Stimulated activated CD8-positive, alpha-beta memory T cell treated with anti-CD3 and anti-CD28 coated beads, Interleukin-12 subunit alpha, Interleukin-12 subunit beta, amount 100 ng/mL, for 1 hour (primary cell): ENCODE results near the gene GRM7.

Experiments
- DNase-seq: peaks from one replicate; pipeline ENCODE4 v3.0.0-alpha.2; 2020; ENCODE audit warnings: low read depth

Gene GRM7

GRCh38 chr3:7307410-7307809 lies 446.5 kb downstream of the GRM7 start:
- no peak for DNase-seq

GRCh38 chr3:7309641-7310102 lies 448.8 kb downstream of the GRM7 start:
- DNase-seq: no peak

GRCh38 chr3:7315037-7315436 lies 454.1 kb downstream of the GRM7 start:
- no peak for DNase-seq

GRCh38 chr3:7322957-7323669 lies 462.2 kb downstream of the GRM7 start:
- no peak for DNase-seq

GRCh38 chr3:7328339-7328738 lies 467.4 kb downstream of the GRM7 start:
- no peak for DNase-seq

GRCh38 chr3:7332696-7333095 lies 471.8 kb downstream of the GRM7 start:
- no peak for DNase-seq

GRCh38 chr3:7333125-7333524 lies 472.2 kb downstream of the GRM7 start:
- DNase-seq: no peak

- DNase-seq: no peak
Measured at GRCh38 chr3:7340795-7341194, 479.9 kb downstream of the GRM7 start.

GRCh38 chr3:7346364-7346763 lies 485.4 kb downstream of the GRM7 start:
- DNase-seq: no peak

- no peak for DNase-seq
Measured at GRCh38 chr3:7357101-7357500, 496.2 kb downstream of the GRM7 start.

GRCh38 chr3:7367968-7368367 lies 507.1 kb downstream of the GRM7 start:
- DNase-seq: no peak

- DNase-seq: no peak
Measured at GRCh38 chr3:7368597-7368996, 507.7 kb downstream of the GRM7 start.

- DNase-seq: no peak
Measured at GRCh38 chr3:7371693-7372572, 511.0 kb downstream of the GRM7 start.

- DNase-seq: no peak
Measured at GRCh38 chr3:7377103-7377502, 516.2 kb downstream of the GRM7 start.

- no peak for DNase-seq
Measured at GRCh38 chr3:7381741-7382140, 520.8 kb downstream of the GRM7 start.

GRCh38 chr3:7382293-7383010 lies 521.5 kb downstream of the GRM7 start:
- DNase-seq: no peak

- DNase-seq: no peak
Measured at GRCh38 chr3:7385635-7386034, 524.7 kb downstream of the GRM7 start.

- DNase-seq: no peak
Measured at GRCh38 chr3:7388026-7388425, 527.1 kb downstream of the GRM7 start.

- DNase-seq: no peak
Measured at GRCh38 chr3:7392206-7392605, 531.3 kb downstream of the GRM7 start.

- no peak for DNase-seq
Measured at GRCh38 chr3:7393944-7394605, 533.2 kb downstream of the GRM7 start.

GRCh38 chr3:7396534-7396933 lies 535.6 kb downstream of the GRM7 start:
- no peak for DNase-seq

GRCh38 chr3:7397097-7397496 lies 536.2 kb downstream of the GRM7 start:
- no peak for DNase-seq
